ENCODE results near the gene SAE1. TPM values are rescaled to one million over a fixed set of nuclear protein-coding genes. Genes with fewer than 3 reads are reported as not detected.
A peak's percentile ranks its signal among the peaks of the same experiment; 100 is the strongest.

SAE1 gene
- total RNA-seq, 2 donors from 2014 or later = 232 to 254 TPM

DNA sequence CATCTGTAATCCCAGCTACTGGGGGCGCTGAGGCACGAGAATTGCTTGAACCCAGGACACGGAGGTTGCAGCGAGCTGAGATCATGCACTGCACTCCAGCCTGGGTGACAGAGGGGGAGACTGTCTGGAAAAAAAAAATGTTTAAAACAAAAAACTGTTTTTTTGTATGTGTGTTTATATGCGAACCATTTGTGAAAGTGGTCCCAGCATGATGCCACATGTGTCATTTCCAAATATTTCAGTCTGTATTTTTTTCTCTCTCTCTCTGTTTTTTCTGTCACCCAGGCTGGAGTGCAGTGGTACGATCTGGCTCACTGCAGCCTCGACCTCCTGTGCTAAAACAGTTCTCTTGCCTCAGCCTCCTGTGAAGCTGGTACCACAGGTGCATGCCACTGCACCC lies 37.4 kb downstream of the SAE1 start:
- H3K27me3 Mint-ChIP-seq (ENCODE audit: low read depth) = no peaks in the 10 kb centered on the region
- no peak for DNase-seq
- H3K4me3 Mint-ChIP-seq = no peak overlapping the region
- no peaks in the 10 kb centered on the region for H3K9me3 Mint-ChIP-seq
- peaks cover 7 to 29% of the 10 kb centered on the region in 2 donors for H3K36me3 Mint-ChIP-seq (ENCODE audit: insufficient read depth in 2 of 2)
- H3K27ac Mint-ChIP-seq = no peak overlapping the region
- H3K4me1 Mint-ChIP-seq (ENCODE audit: low read depth) = peaks cover 12% of the 10 kb centered on the region
- ATAC-seq (replicated peaks in 1 of 2) = no peak

DNA sequence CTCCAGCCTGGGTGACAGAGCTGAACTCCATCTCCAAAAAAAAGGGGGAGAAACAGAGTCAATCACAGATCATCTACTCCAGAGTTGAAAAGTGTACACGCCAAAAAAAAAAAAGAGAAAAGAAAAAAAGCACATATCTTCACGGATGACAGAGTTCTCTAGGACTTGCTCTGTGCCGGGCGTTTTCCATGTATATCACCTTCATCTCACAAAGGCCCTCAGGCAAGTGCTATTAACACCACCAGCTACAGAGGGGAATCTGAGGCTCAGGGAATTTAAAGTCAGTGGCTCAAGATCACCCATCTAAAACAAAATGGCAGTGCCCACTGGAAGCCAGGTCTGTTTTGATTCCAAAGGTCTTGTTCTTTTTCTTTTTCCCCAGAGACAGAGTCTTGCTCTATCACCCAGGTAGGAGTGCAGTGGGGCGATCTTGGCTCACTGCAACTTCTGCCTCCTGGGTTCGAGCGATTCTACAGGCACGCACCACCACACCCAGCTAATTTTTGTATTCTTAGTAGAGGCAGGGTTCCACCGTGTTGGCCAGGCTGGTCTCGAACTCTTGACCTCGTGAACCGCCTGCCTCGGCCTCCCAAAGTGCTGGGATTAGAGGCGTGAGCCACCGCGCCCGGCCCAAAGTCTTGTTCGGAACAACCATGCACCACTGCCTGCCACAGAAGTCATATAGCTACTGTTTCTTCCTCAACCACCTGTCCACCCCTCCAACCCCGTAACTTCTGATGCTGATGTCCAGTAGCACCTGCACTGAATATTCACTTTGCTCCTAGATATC lies 42.2 kb downstream of the SAE1 start:
- Mint-ChIP-seq H3K4me1 (ENCODE audit: low read depth) (peaks cover 50% of the 10 kb centered on the region), H3K36me3 (ENCODE audit: insufficient read depth in 2 of 2) (peaks cover 15 to 43% of the 10 kb centered on the region in 2 donors), H3K27ac (no peak overlapping the region), H3K4me3 (no peak overlapping the region), H3K27me3 (ENCODE audit: low read depth) (no peaks in the 10 kb centered on the region), H3K9me3 (no peaks in the 10 kb centered on the region)
- ATAC-seq (replicated peaks in 1 of 2) = no peak
- no peak for DNase-seq

DNA sequence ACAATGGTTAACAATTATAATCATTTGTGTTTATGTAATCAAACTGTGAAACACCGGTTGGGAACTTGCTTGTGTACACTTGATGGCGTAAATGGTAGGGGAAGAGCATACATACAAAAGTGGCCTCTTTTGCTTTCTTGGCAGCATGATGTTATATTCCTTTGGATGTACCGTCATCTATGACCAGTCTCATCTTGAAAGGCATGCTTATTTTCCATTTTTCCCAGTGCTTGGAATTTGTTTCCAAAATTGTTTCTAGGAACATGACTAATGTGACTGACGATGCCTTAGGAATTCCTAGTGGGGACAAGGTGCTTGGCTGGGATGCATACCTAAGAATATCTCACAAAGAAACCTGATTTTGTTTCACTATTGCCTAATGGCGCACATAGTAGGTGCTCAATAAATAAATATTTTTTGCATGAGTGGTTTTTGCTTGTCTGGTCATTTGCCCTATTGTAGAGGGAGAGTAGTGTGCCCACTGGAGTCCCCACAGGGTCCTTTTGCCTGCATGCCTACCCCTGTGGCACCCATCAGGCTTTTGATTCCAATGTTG lies 45.5 kb downstream of the SAE1 start:
- Mint-ChIP-seq H3K4me1 (ENCODE audit: low read depth) (peaks cover 71% of the 10 kb centered on the region), H3K27ac (peak overlapping the region; percentile 88), H3K9me3 (no peaks in the 10 kb centered on the region), H3K4me3 (peak overlapping the region; percentile 54 to 73), H3K27me3 (ENCODE audit: low read depth) (no peaks in the 10 kb centered on the region), H3K36me3 (ENCODE audit: insufficient read depth in 2 of 2) (peaks cover 23 to 55% of the 10 kb centered on the region in 2 donors)
- ATAC-seq (replicated peaks in 1 of 2) (no peak), DNase-seq (no peak)

DNA sequence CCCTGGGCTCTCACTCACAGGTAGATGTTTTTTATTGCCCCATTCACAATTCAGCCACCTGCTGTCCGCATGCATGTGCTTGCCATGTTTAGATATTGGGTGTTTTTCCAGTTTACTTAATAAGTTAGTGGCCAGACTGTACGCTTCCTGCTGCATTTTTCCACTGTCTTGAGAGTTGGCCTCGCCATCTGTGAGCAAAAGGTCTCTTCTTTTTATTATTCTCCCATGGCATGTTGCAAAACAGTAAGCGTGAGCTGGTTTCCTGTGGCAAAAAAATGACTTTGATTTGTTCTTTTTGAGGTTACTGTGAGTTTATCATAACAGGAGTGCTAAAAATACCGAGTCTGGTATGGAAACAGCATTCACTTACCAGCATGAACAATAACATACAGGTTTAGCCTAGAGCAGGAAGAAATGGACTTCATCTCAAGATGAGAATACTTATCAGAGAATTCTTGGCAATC lies 46.0 kb downstream of the SAE1 start:
- Mint-ChIP-seq H3K27ac (peak overlapping the region; percentile 88), H3K27me3 (ENCODE audit: low read depth) (no peaks in the 10 kb centered on the region), H3K4me3 (peak overlapping the region; percentile 54 to 73), H3K9me3 (no peaks in the 10 kb centered on the region), H3K4me1 (ENCODE audit: low read depth) (peaks cover 71% of the 10 kb centered on the region), H3K36me3 (ENCODE audit: insufficient read depth in 2 of 2) (peaks cover 23 to 55% of the 10 kb centered on the region in 2 donors)
- ATAC-seq (replicated peaks in 1 of 2) (peak; percentile 82), DNase-seq (peak; percentile 51 to 54)

DNA sequence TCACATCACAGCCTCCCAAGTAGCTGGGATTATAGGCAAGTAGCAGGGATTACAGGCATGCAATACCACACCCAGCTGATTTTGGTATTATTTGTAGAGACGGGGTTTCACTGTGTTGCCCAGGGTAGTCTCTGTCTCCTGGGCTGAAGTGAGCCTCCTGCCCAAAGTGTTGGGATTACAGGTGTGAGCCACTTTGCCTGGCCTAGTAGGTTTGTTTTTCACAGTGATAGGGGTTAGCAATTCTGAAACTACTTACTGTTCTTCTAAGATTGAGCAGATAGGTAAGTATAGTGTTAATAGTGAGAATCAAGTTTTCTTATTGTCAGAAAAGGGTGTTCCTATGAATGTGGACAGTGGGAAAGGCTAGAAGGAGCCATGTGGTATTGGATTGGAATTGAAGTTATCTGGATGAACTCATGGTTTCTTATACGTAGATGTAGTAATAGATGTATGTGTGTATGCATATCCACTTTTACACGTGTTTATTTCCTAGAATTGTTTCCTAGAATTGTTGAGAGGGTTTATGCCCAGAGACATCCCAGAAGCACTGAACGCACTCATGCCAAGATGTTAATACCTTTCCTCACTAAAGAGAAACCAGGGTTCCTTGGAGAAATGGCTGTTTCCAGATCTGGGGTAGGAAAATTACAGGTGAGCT lies 49.1 kb downstream of the SAE1 start:
- H3K27ac Mint-ChIP-seq = peak overlapping the region; percentile 95
- H3K4me3 Mint-ChIP-seq = peak overlapping the region; percentile 65 to 82
- no peaks in the 10 kb centered on the region for H3K27me3 Mint-ChIP-seq (ENCODE audit: low read depth)
- ATAC-seq (replicated peaks in 1 of 2) = peak; percentile 49 to 56
- H3K9me3 Mint-ChIP-seq = no peaks in the 10 kb centered on the region
- peaks cover 93% of the 10 kb centered on the region for H3K4me1 Mint-ChIP-seq (ENCODE audit: low read depth)
- peak in 1 of 2 donors; percentile 51 for DNase-seq
- peaks cover 25 to 55% of the 10 kb centered on the region in 2 donors for H3K36me3 Mint-ChIP-seq (ENCODE audit: insufficient read depth in 2 of 2)

DNA sequence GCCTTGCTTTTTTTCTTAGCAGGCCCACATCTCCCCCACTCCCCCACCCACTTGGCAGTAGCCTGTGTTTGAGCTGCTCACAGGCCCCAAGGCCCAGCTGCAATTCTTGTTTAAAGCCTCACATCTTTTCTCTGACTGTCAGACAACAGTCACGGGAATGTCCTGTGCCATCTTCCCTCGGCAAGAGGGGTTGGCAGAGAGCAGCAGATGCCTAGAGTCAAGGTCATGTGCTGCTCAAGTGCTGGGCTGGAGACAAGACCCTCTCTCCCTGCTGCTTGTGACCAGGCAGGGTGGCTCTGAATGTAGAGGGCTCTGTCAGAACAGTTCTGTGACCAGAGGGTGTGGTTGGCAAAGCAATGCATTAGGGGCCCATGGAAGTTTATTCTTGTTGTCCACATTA lies 53.0 kb downstream of the SAE1 start:
- peaks cover 92% of the 10 kb centered on the region for H3K4me1 Mint-ChIP-seq (ENCODE audit: low read depth)

DNA sequence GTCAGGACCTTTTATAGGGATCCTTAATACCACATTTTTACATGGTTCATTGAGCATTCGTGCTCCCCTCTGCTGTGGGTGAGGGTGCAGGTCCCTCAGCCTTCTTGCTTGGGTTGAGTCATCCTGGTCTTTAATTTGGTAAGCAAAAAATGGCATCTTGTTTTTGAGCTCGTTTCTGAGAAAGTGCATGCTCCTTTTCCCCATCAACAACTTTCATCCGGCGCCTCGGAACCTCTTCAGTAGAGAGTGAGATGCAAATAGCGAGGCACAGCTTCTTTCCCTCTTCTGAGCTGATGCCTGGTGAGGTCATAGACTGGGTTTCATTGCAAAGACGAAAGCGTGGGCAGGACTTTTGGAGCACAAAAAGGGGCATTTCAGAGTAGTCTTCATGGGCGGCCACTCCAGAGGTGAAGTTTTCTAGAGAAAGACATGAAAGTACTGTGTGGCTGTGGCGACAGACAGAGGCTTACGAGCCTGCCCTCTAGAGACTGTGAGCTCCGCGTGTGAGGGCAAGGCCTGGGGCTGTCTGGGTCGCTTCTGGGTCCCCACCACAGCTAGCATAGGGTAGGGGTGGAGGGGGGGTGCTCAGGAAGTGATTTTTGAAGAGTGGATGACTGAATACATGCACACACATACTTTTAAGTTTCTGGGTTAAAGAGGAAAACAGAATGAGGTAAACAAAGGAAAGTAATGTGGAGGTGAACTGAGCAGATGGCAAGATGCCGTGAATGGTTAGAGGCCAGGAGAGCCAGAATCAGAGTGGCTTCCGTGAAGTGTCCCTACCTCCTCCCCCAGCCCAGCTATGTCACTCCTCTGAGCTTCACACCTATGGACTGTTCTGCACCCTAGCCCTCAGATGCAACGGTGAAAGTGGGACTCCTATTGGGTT lies 56.1 kb downstream of the SAE1 start:
- DNase-seq (peak; percentile 85 to 94), ATAC-seq (replicated peaks in 1 of 2) (peak; percentile 79 to 80)
- Mint-ChIP-seq H3K9me3 (no peaks in the 10 kb centered on the region), H3K27ac (peak overlapping the region; percentile 61), H3K4me1 (ENCODE audit: low read depth) (peaks cover 98% of the 10 kb centered on the region), H3K27me3 (ENCODE audit: low read depth) (no peaks in the 10 kb centered on the region), H3K4me3 (peak overlapping the region; percentile 74 to 77), H3K36me3 (ENCODE audit: insufficient read depth in 2 of 2) (peaks cover 30 to 48% of the 10 kb centered on the region in 2 donors)

More for the DNA sequence above, 53.0 kb downstream of the SAE1 start:
- Mint-ChIP-seq H3K27me3 (ENCODE audit: low read depth) (no peaks in the 10 kb centered on the region), H3K27ac (peak overlapping the region; percentile 78), H3K9me3 (no peaks in the 10 kb centered on the region), H3K36me3 (ENCODE audit: insufficient read depth in 2 of 2) (peaks cover 25 to 44% of the 10 kb centered on the region in 2 donors), H3K4me3 (peak overlapping the region; percentile 19 to 36)
- ATAC-seq (replicated peaks in 1 of 2) (no peak), DNase-seq (no peak)

DNA sequence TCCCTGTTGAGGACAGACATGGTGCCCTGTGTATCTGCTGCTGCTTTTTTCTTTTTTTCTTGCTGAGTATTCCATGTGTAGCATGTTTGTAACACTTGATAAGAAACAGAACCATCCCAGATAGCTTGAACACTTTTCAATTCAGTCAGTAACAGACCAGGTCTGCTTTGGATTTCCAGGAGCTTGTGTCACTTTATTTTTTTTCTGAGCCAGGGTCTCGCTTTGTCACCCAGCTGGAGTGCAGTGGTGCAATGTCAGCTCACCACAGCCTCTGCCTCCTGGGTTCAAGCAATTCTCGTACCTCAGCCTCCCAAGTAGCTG lies 56.7 kb downstream of the SAE1 start:
- ATAC-seq (replicated peaks in 1 of 2) (no peak), DNase-seq (peak in 1 of 2 donors; percentile 21)
- Mint-ChIP-seq H3K9me3 (no peaks in the 10 kb centered on the region), H3K4me3 (peak overlapping the region; percentile 74 to 77), H3K27ac (peak overlapping the region; percentile 61), H3K27me3 (ENCODE audit: low read depth) (no peaks in the 10 kb centered on the region), H3K4me1 (ENCODE audit: low read depth) (peaks cover 98% of the 10 kb centered on the region), H3K36me3 (ENCODE audit: insufficient read depth in 2 of 2) (peaks cover 28 to 47% of the 10 kb centered on the region in 2 donors)

DNA sequence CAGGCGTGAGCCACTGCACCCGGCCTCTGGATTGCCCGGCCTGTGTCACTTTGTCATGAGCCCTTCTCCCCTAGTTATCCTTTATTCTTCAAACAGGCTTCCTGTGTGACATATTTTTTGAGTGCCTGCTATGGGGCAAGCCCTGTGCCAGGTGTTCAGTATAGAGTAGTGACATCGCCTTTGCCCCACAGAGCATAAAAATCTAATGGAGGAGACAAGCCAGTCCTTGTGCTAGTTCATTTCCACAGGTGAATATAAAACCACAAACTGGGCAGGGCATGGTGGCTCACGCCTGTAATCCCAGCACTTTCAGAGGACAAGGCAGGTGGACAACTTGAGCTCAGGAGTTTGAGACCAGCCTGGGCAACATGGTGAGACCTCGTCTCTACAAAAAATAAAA lies 57.2 kb downstream of the SAE1 start:
- ATAC-seq (replicated peaks in 1 of 2) (no peak), DNase-seq (no peak)
- peaks cover 96% of the 10 kb centered on the region for H3K4me1 Mint-ChIP-seq (ENCODE audit: low read depth)
- no peaks in the 10 kb centered on the region for H3K27me3 Mint-ChIP-seq (ENCODE audit: low read depth)
- H3K4me3 Mint-ChIP-seq = peak overlapping the region; percentile 74 to 77
- H3K36me3 Mint-ChIP-seq (ENCODE audit: insufficient read depth in 2 of 2) = peaks cover 25 to 43% of the 10 kb centered on the region in 2 donors
- peak overlapping the region; percentile 61 for H3K27ac Mint-ChIP-seq
- no peaks in the 10 kb centered on the region for H3K9me3 Mint-ChIP-seq

DNA sequence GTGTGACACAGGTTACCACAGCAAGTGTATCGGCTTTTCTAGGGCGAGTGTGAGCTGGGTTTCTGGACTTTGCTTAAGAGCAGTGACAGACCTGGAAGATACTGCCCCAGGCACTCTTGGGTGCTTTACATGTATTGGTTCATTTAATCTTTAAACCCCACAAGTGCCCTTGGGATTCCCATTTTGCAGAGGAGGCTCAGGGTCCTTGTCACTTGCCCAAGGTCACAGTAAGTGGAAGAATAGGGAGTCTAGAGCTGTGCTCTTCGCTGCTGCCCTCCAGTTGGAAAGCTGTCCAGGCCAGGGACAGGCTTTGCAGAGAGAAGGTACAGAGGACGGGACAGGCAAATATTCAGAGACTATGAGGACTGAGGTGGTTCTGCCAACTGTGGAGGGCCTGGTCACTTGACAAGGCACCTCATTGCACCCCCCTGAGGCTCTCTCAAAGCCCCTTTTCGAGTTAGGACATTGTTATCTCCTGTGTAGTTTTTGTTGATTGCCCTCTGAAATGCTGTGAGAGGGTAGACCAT lies 57.9 kb downstream of the SAE1 start:
- Mint-ChIP-seq H3K36me3 (ENCODE audit: insufficient read depth in 2 of 2) (peaks cover 25 to 40% of the 10 kb centered on the region in 2 donors), H3K4me1 (ENCODE audit: low read depth) (peaks cover 92% of the 10 kb centered on the region)

DNA sequence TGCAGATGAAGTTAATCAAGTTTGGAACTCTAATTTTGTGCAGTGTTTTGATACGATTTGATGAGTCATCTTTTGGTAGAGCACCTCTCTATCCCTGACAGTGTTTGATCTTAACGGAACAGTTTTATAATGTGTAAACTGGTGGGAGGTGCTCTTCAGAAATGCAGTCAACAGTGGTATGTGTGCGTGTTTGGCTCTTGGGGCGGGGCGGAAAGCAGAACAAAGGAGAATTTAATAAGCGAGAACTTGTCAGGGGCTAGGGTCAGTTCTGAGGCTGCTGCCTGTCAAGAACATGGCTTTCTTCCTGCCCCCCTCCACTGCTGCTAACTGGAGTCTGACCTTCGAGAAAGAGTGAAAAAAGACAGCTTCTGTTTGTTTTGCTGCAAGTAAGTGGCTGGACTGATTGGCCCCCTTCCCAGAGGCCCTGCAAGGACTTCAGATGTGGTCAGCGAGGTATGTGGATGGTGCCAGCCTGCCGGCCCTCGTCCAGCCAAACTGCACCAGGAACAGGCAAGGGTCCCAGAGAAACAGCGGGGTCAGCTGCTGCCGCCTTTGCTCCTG lies 59.6 kb downstream of the SAE1 start:
- no peaks in the 10 kb centered on the region for H3K9me3 Mint-ChIP-seq
- peaks cover 20 to 36% of the 10 kb centered on the region in 2 donors for H3K36me3 Mint-ChIP-seq (ENCODE audit: insufficient read depth in 2 of 2)
- peak; percentile 75 to 82 for DNase-seq
- peak overlapping the region; percentile 47 for H3K27ac Mint-ChIP-seq
- ATAC-seq (replicated peaks in 1 of 2) = peak; percentile 50 to 55
- H3K27me3 Mint-ChIP-seq (ENCODE audit: low read depth) = no peaks in the 10 kb centered on the region
- H3K4me3 Mint-ChIP-seq = peak overlapping the region; percentile 77 to 79
- H3K4me1 Mint-ChIP-seq (ENCODE audit: low read depth) = peaks cover 89% of the 10 kb centered on the region

More for the DNA sequence above, 57.9 kb downstream of the SAE1 start:
- H3K4me3 Mint-ChIP-seq = peak overlapping the region; percentile 77 to 79
- no peaks in the 10 kb centered on the region for H3K27me3 Mint-ChIP-seq (ENCODE audit: low read depth)
- DNase-seq (no peak), ATAC-seq (replicated peaks in 1 of 2) (no peak)
- H3K27ac Mint-ChIP-seq = peak overlapping the region; percentile 77
- H3K9me3 Mint-ChIP-seq = no peaks in the 10 kb centered on the region

DNA sequence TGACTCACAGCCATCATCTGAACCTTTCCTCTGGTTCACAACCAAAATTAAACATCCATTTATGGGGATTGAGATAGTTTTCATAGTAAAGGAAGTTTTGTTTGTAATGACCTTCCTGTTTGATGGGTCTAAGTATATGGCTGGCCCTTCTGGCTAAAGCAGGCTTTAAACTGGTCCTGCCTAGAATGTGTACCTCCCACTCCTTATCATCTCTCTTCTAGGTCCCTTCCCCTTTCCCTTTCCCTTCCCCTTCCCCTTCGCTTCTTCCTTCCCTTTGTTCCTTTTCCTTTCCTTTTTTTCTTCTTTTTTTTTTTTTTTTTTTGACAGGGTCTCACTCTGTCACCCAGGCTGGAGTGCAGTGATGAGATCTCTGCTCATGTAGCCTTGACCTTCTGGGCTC lies 64.8 kb downstream of the SAE1 start:
- Mint-ChIP-seq H3K27me3 (ENCODE audit: low read depth) (no peaks in the 10 kb centered on the region), H3K27ac (peak overlapping the region; percentile 22)
- no peak for DNase-seq

More for the DNA sequence above, 64.8 kb downstream of the SAE1 start:
- Mint-ChIP-seq H3K9me3 (no peaks in the 10 kb centered on the region), H3K36me3 (ENCODE audit: insufficient read depth in 2 of 2) (peaks cover 17 to 52% of the 10 kb centered on the region in 2 donors), H3K4me1 (ENCODE audit: low read depth) (peaks cover 48% of the 10 kb centered on the region), H3K4me3 (peak overlapping the region in 1 of 2 donors; percentile 32)
- no peak for ATAC-seq (replicated peaks in 1 of 2)
